Heart left ventricle (tissue), 16 donors: ENCODE results near the gene AGAP2. TPM values are rescaled to one million over a fixed set of nuclear protein-coding genes. Genes with fewer than 3 reads are reported as not detected.
A peak's percentile ranks its signal among the peaks of the same experiment; 100 is the strongest.

ENCODE experiments used
- ATAC-seq, 4 donors: fragments of 200-7000 bp; cut with Tn5 transposase; one replicate each; pipeline ENCODE4 v1.9.1; 2020 to 2022; ENCODE audit warnings: moderate library complexity in 4 of 4, mild to moderate bottlenecking in 3 of 4, moderate number of reproducible peaks in 1 of 4
- DNase-seq, 5 donors: peaks; one replicate each; pipeline ENCODE4 v3.0.0-alpha.2; 2020
- H3K27ac ChIP-seq, 12 donors: fragments of 200-600 bp; sonication (generic) in 4 of 12; one replicate each; pipeline versions ENCODE4 v1.5.0 to v1.8.0; 2016 to 2022; ENCODE audit warnings: mild to moderate bottlenecking in 2 of 12
- H3K27me3 ChIP-seq, 9 donors: fragments of 200-600 bp; sonication (generic) in 2 of 9; one replicate each; pipeline versions ENCODE4 v1.5.1 to v1.8.0; 2016 to 2022; ENCODE audit warnings: mild to moderate bottlenecking in 3 of 9
- H3K36me3 ChIP-seq, 9 donors: fragments of 200-600 bp; sonication (generic) in 2 of 9; one replicate each; pipeline versions ENCODE4 v1.5.0 to v1.8.0; 2018 to 2022; ENCODE audit warnings: mild to moderate bottlenecking in 2 of 9
- H3K4me1 ChIP-seq, 12 donors: fragments of 200-600 bp; sonication (generic) in 4 of 12; one replicate each; pipeline versions ENCODE4 v1.5.0 to v1.8.0; 2016 to 2022; ENCODE audit warnings: mild to moderate bottlenecking in 3 of 12
- H3K4me3 ChIP-seq, 12 donors: fragments of 200-600 bp; sonication (generic) in 4 of 12; one replicate each; pipeline versions ENCODE4 v1.5.0 to v1.8.0; 2017 to 2022; ENCODE audit warnings: mild to moderate bottlenecking in 9 of 12, moderate library complexity in 4 of 12
- H3K9me3 ChIP-seq, 12 donors: fragments of 200-600 bp; sonication (generic) in 4 of 12; one replicate each; pipeline versions ENCODE4 v1.5.0 to v1.8.0; 2016 to 2022; ENCODE audit warnings: mild to moderate bottlenecking in 1 of 12
- CTCF ChIP-seq, 12 donors: fragments of 200-600 bp; sonication (generic) in 4 of 12; IDR thresholded peaks; one replicate each; pipeline versions ENCODE4 v1.5.0 to v1.8.0; 2018 to 2022; ENCODE audit warnings: antibody characterized with exemption in 12 of 12, mild to moderate bottlenecking in 5 of 12
- POLR2A ChIP-seq, 2 donors: fragments of 450-650 bp; IDR thresholded peaks; one replicate each; pipeline ENCODE4 v1.6.1; 2017; ENCODE audit warnings: antibody characterized with exemption in 2 of 2, mild to moderate bottlenecking in 2 of 2, moderate library complexity in 2 of 2
- WGBS, 4 donors: extraction: QIAGEN DNeasy Blood & Tissue Kit in 2 of 4; methylation state at CpG; one replicate each; pipeline versions ENCODE4 v1.1.5 to v1.1.7; 2013 to 2018; 5-methylcytosine and 5-hydroxymethylcytosine counted together
- intact Hi-C, 10 donors: fragments of 100-400 bp; cut with DNase I; formaldehyde crosslinking; loops; one replicate each; pipeline versions ENCODE4 v1.11.1 to v1.14.2; 2022
- polyA plus RNA-seq, 2 donors: library from polyadenylated mRNA; stranded (reverse); fragments of 200-250 nt; gene quantifications; one replicate each; pipeline ENCODE4 v1.2.3, GENCODE V29; 2013
- total RNA-seq, 9 donors: library from RNA; depleted of rRNA in 2 of 9; stranded (reverse); fragments of >200 nt in 2 of 9; fragmentation: NEBNext Ultra II Directional in 3 of 9; extraction: Animal tissue kit (Norgen Biotek cat#: 25700) in 3 of 9; gene quantifications; one replicate each; pipeline versions ENCODE4 v1.1.0 to v1.2.4, GENCODE V29; 2016 to 2023
- donor health status: ischemic (EF 13 %, LVEDD 7.1; RV severe dilation, severe dysfunction).
- donor health status: healthy with polysubstance abuse.
- donor health status: DM: no; HTN: yes; CAD: no.
- donor health status: DM: no; HTN: no; CAD: no.
- donor health status: ischemic (EF 25% LVEDD 6.9; RV normal size, moderate dysfunction).
- donor health status: ischemic (EF 25% LVEDD 5.7; RV mildly dilated, moderate dysfunction).
- donor health status: healthy.
- donor health status: DM: yes; HTN: yes; CAD: no.
- donor health status: ischemic (EF 35%, LVEDD 5.7; RV mildly dilated, moderate dysfunction).
- donor health status: nonischemic (EF 11% LVEDD 7.7; RV severe dilation, severe dysfunction).
- donor health status: DM: yes; HTN: yes; CAD: no.
- donor health status: PGD.
- donor health status: ischemic (EF 29% LVEDD 5.4; RV normal size, mild dysfunction).
- donor health status: nonischemic (EF 23%, LVEDD 6.1; RV moderate dilation, normal function).

The AGAP2 gene
- total and polyA plus RNA-seq, 11 donors: 3.9 to 12.0 (median 5.5) TPM

DNA sequence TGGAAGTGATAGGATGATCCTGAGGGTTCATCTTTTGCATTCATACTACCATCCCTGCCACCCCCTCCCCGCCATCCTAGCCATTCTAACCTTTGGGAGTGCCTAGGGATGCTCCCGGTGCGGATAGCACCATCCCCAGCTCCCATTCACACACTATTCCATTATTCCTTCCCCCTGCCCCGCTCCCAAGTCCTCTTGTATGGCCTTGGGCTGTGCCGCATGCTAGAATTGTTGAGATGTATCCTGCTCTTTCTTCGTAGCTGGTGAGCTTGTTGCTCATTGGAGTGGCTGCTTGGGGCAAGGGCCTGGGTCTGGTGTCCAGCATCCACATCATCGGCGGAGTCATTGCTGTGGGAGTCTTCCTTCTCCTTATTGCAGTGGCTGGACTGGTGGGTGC is 6.9 kb upstream of the AGAP2 start:
- intact Hi-C loops: no loop called here
- Histone ChIP-seq H3K36me3 (peaks cover 0 to 45% (median 41%) of the 10 kb centered on the region in 9 donors), H3K27me3 (peaks cover 0 to 9% (median 0%) of the 10 kb centered on the region in 9 donors), H3K9me3 (no peaks in the 10 kb centered on the region), H3K4me3 (peak overlapping the region; percentile 65 to 97 (median 84)), H3K27ac (peak overlapping the region; percentile 91 to 98 (median 97)), H3K4me1 (peaks cover 0 to 43% (median 13%) of the 10 kb centered on the region in 12 donors)
- DNase-seq (no peak), ATAC-seq (peak; percentile 1 to 6 (median 2))
- TF ChIP-seq CTCF (IDR thresholded peaks at IDR 0.05) (no peak), POLR2A (IDR thresholded peaks at IDR 0.05) (no peak)
- WGBS, 4 donors: 36 to 39% (median 38%) methylated on average over 8 of the region's 8 CpGs

- Histone ChIP-seq H3K27ac (peak within 1 kb of the TSS; percentile 91 to 98 (median 97)), H3K4me3 (peak within 1 kb of the TSS; percentile 65 to 97 (median 84)), H3K4me1 (peaks cover 0 to 47% (median 10%) of the 10 kb centered on the region in 12 donors), H3K9me3 (no peaks in the 10 kb centered on the region), H3K36me3 (peaks cover 0 to 39% (median 37%) of the 10 kb centered on the region in 9 donors), H3K27me3 (peaks cover 0 to 15% (median 0%) of the 10 kb centered on the region in 9 donors)
- intact Hi-C loops: no loop called here
- 0% methylated on average over 28 to 29 of the region's 29 CpGs for WGBS, 4 donors
- DNase-seq (peak; percentile 96 to 99 (median 99)), ATAC-seq (peak; percentile 94 to 97 (median 95))
- TF ChIP-seq CTCF (IDR thresholded peaks at IDR 0.05) (no peak), POLR2A (IDR thresholded peaks at IDR 0.05) (peak; percentile 20 to 82)
Measured at GRCh38 chr12:57744777-57745484, 6.4 kb upstream of the AGAP2 start, which contains the start of gene TSPAN31. TSS of gene TSPAN31 (plus strand) at chr12:57745039. CDS start at chr12:57745155, 116 bp downstream.

DNA sequence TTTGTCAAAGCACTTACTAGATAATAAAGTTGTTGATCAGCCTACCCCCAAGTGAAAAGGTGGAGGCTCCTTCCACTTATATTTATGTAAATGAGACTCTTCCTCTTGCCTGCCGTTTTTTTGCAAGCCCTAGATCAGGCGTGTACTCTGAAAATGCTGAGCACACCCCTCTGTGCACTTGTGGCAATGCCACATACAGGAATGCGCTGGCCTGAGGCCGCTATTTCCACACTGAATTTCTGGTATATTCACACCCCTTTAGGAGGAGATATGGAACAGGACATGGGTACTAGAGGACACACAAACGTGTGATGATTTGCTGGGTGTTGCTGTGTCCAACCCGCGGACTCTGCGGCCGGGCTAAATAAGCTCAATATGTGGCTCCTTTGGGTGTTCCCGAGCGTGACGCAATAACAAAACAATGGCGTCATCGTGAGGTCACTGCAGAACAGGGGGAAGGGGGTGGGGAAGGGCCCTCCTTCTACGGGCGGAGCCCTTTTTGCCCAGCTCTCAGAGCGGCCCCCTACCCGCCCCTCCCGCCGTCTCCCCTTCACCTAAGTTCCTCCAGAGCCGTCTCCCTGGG is 5.7 kb upstream of the AGAP2 start:
- H3K27ac ChIP-seq: peak overlapping the region; percentile 91 to 98 (median 97)
- H3K4me1 ChIP-seq: peaks cover 0 to 54% (median 10%) of the 10 kb centered on the region in 12 donors
- H3K4me3 ChIP-seq: peak overlapping the region; percentile 65 to 97 (median 84)
- intact Hi-C loops: no loop called here
- DNase-seq (peak; percentile 66 to 75 (median 74)), ATAC-seq (peak; percentile 43 to 71 (median 65))
- H3K27me3 ChIP-seq: peaks cover 0 to 21% (median 4%) of the 10 kb centered on the region in 9 donors
- peaks cover 0 to 33% (median 30%) of the 10 kb centered on the region in 9 donors for H3K36me3 ChIP-seq
- WGBS, 4 donors: 12 to 14% (median 13%) methylated on average over 18 to 21 of the region's 21 CpGs
- TF ChIP-seq CTCF (IDR thresholded peaks at IDR 0.05): no peak
- TF ChIP-seq POLR2A (IDR thresholded peaks at IDR 0.05): no peak
- no peaks in the 10 kb centered on the region for H3K9me3 ChIP-seq

GRCh38 chr12:57743769-57744168 is 5.2 kb upstream of the AGAP2 start:
- H3K4me1 ChIP-seq: peaks cover 0 to 56% (median 12%) of the 10 kb centered on the region in 12 donors
- peaks cover 0 to 27% (median 25%) of the 10 kb centered on the region in 9 donors for H3K36me3 ChIP-seq
- no peaks in the 10 kb centered on the region for H3K9me3 ChIP-seq
- H3K4me3 ChIP-seq: peak overlapping the region in 2 of 12 donors; percentile 82 to 97
- ATAC-seq: no peak
- WGBS, 4 donors: 90 to 98% (median 94%) methylated on average over 2 of the region's 2 CpGs
- intact Hi-C loops: no loop called here
- DNase-seq: no peak
- H3K27me3 ChIP-seq: peaks cover 0 to 26% (median 5%) of the 10 kb centered on the region in 9 donors
- TF ChIP-seq POLR2A (IDR thresholded peaks at IDR 0.05) (no peak), CTCF (IDR thresholded peaks at IDR 0.05) (no peak)
- H3K27ac ChIP-seq: peak overlapping the region in 7 of 12 donors; percentile 94 to 98 (median 97)
